GM19452 (cell line): ENCODE measurements around the gene F8A3.
"Not testable (repeated sequence)": the region's sequence is repeated elsewhere in the genome, so short reads cannot be mapped to it uniquely, and the experiment has no call there.

ENCODE experiments used
- ATAC-seq: cut with Tn5 transposase; IDR thresholded peaks from one replicate; pipeline ENCODE4 v1.9.1; 2021; ENCODE audit not compliant: unreplicated experiment

F8A3 gene

DNA sequence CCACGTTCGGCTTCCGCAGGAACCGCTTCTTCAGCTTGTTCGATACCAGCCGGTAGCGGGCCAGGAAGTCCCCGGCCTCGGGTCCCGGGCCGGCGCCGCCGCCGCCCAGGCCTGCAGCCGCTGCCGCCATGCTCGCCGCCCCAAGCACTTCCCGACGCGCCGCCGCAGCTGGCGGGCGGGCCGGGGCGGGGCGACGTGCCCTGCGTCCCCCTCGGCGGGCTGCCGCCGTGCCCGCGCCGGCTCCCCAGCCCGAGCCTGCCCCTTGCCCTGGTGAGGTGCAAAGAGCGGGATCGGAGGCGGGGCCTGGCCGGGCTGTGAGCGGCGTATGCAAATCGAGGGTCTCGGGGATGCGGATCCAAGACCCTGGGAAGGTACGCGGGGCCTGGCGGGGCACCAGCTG lies at the start of gene F8A3:
Gene F8A3, minus strand, starts transcription at position 150 of the 400 bp plus-strand sequence. Its CDS starts 20 bp downstream, at position 130.
- ATAC-seq, result peak; percentile 76

DNA sequence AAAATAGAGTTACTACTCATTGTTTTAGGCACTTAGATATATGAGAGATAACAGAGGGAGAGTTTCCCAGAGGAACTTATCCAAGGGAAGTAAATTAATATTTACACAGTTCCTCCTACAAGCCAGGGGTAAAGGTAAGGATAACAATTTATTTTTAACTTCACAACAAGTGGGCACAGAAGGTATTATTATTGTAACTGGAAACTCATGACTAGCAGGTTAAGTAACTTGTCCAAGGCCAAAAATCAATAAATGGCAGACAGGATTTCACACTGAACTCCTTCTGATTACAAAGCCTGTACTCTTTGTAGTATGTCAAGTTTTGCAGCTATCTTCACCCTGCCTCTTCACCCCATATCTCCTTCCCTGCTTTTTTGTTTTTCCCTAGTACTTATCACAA lies 46.9 kb upstream of the F8A3 start:
- ATAC-seq, result no peak

DNA sequence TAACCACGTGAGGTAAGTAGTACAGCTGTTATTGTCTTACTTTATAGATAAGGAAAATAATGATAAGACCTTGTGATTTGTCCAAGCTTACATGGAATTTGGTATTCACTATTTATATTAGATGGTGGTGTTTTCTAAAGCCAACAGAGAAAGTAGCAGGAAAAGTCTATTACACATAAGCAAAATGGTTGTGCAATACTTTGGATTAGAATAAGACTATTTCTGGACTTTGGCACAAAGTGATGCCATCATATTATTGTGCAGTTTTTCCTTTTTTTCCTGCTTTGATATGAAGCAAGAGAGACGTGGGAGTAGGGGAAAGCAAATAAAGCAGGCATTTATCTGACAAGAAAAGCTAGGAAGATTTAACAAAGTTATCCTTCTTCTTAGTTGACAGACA lies 36.7 kb upstream of the F8A3 start:
- not testable (repeated sequence) for ATAC-seq

DNA sequence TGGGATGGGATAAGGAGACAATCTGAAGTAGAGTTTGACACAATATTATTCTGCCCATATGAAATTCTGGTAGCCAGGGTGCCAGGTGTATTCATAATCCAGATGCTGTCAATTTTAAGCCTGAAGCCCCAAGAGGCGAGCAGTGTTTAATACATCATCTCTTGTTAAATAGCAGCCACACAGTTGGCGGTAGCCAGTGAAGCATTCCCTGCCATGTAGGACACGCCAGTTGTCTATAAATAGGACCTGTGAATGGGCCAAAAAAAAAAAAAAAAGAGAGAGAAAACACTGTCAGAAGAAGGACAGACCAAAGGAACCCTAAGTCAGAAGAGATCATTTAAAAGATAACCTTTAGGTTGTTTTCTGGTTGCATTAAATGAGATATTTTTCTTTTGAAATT lies 33.0 kb upstream of the F8A3 start:
- ATAC-seq, result not testable (repeated sequence)

DNA sequence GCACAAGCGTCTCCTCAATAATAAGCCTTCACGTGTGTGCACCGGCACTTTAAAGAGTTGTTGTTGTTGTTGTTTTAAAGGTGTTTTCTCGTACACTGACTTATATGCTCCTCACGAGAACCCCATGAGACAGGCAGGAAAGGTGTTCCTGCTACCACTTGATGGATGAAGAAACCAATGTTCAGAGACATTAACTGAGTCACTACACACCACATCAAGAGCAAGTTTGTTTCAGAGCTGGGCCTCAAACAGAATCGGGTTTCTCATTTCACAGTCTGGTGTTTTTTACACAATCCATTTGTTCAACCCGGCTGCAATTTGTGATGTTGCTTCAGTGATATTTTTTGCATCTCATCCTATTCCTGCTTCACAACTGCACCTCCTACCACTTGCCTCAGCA lies 18.7 kb upstream of the F8A3 start:
- ATAC-seq, result not testable (repeated sequence)

DNA sequence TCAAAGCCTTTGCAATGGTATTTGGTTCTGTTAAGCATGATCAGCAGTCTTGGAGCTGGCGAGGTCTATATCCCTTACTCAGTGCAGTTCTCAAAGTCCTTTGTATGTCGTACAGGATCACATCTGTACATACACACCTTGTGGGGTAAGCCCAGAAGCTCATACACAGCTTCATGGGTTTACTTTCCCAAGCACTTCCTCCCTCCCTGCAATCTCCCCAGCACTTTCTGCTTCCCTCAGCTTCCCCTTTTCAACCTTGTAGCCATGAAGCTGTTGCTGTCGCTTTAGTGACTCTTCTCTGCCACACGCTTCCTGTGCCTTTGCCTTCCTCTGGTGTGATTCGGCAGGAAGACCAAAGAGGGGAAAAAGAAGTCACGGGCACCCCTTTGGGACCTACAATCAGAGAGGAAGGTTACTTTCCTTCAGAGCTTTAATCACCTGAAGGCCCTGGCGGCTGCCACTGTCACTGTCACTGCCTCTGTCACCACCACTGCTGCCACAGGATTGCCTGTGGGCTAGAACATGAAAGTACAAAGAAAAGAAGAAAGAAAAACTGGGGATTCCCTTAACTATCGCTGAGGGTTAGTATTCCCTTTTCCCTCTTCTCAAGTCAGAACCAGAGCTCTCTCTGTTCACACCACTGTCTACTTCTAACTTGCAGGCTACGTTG lies 8.0 kb upstream of the F8A3 start:
- ATAC-seq, result peak; percentile 75

DNA sequence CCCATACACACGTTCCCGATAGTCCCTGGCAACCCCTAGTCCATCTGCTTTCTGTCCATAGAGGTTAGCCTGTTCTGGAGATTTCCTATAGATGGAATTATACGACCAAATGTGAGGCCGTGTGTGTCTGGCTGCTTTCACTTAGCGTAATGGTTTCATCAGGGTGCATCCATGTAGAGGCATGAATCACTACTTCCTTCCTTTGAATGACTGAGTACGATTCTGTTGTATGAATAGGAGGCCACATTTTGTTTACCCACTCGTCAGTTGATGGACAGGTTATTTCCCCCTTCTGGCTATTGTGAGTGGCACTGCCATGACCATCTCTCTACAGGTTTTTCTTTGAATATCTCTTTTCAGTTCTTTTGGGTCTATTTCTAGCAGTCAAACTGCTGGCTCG lies 2.1 kb upstream of the F8A3 start:
- not testable (repeated sequence) for ATAC-seq

DNA sequence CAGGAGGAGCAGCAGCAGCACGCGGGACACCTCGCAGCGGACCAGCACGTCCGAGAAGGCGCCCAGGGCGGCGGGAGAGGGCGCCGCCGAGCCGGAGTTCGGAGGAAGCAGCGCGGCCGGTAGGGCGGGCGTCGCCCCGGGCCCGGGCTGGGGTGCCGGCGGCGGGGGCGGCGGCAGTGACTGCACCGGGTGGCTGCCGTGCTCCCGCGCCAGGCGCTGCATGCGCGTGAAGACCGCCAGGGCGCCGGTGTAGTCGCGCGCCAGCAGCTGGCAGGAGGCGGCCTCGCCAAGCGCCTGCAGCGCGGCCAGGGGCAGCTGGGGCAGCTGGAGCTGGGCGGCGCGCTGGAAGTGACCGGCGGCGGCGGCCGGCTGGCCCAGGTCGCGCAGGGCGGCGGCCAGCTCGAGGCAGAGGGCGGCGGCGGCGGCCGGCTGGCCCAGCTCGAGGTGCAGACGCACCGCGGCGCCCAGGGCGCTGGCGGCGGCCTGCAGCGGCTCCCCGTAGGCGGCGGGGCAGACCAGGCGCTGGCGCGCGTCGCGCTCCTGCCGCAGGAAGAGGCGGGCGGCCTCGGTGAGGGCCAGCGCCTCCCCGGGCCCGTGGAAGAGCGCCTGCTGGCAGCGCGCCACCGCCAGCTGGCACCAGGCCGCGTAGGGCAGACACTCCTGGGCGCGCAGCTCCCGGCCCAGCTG lies 516 bp downstream of the F8A3 start:
- ATAC-seq, result peak; percentile 56

DNA sequence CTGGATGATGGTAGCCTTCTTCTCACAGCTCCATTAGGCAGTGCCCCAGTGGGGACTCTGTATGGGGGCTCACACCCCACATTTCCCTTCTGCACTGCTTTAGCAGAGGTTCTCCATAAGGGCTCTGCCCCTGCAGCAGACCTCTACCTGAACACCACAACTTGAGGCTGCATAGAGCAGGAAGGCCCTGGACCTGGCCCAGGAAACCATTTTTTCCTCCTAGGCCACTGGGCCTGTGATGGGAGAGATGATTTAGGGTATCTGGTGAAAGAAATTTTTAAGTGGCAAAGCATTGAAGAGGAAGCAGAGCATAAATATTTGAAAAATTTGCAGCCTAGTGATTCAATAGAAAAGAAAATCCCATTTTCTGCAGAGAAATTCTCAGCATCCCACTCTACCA lies 17.3 kb downstream of the F8A3 start:
- no peak for ATAC-seq

DNA sequence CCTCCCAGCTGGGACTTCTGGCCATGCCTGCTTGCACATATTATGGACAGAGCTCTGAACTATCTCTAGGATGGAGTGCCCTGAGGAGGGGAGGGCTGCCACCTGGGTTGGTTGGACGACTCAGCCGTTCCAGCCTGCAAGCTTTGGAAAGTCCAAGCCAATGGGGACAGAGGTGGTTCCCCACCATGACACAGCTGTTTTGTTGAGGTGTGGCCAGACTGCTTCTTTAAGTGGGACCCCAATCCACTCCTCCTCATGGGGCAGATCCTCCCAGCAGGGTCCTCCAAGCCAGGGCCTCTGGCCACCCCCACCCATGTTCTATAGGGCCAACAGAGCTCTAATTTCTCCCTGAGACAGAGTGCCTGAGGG lies 22.7 kb downstream of the F8A3 start:
- ATAC-seq, result no peak

DNA sequence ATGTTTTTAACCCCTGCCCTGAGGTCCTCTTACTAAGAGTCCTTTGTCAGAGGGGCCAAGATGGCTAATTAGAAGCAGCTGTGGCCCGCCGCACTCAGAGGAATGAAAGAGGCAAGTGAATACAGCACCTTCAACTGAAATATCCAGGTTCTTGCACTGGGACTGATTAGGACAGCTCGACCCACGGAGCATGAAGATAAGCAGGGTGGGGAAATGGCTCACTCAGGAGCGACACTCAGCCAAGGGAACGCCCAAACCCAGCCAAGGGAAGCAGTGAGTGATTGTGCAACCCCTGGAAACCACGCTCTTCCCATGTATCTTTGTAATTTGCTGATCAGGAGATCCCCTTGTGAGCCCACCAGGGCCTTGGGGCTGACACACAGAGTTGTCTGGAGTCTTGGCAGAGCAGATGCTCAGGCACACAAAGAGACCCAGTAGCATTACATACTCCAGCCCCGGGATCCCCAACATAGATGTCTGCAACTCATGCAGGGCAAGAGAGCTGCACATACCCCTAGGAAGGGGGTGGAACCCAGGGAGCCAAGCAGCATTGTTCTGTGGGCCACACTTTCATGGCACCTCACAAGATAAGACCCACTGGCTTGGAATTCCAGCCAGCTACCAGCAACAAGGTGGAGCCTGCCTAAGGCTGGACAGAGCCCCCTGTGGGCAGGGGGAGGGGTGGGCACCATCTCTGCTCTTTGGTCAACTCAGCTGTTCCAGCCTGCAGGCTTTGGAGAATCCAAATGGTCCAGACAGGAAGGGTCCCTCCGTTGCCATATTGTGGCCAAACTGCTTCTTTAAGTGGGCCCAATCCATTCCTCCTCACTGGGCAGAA lies 23.3 kb downstream of the F8A3 start:
- no peak for ATAC-seq

DNA sequence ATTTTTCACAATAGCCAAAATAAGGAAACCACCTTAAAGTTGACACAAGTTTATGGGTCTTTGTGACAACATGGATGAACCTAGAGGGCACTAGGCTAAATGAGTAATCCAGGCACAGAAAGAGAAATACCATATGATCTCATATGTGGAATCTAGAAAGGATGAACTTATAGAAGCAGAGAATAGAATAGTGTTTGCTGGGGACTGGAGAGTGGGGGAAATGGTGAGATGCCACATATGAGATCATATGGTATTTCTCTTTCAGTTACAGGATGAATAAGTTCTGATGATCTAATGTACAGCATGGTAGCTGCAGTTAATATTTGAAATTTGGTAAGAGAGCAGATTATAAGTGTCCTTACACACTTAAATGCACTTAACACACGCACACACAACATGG lies 40.7 kb downstream of the F8A3 start:
- no peak for ATAC-seq
